Calu3 (cell line): Measurements from ENCODE around the gene HIBCH. TPM values are rescaled to one million over a fixed set of nuclear protein-coding genes. Genes with fewer than 3 reads are reported as not detected.

ENCODE experiments used
- BruUV-seq: library from RNA; stranded (reverse); fragments of 400-500 nt; replicated peaks from 2 replicates; lab custom pipeline; 2021; lab: Mats Ljungman, UMichigan
- CTCF ChIA-PET: fragments of 300-600 bp; sonication (Branson Sonifier 250); formaldehyde crosslinking; loops from one replicate; lab custom pipeline; 2022; ENCODE audit warnings: antibody characterized with exemption; lab: Charles Lee
- DNase-seq: peaks from one replicate; pipeline ENCODE4 v3.0.0; 2022
- H3K27ac Mint-ChIP-seq: one replicate; pipeline ENCODE4 v1.8.0; 2022; ENCODE audit warnings: mixed read lengths; ENCODE audit not compliant: unreplicated experiment
- H3K27me3 Mint-ChIP-seq: one replicate; pipeline ENCODE4 v1.8.0; 2022; ENCODE audit warnings: mixed read lengths; ENCODE audit not compliant: unreplicated experiment
- H3K36me3 Mint-ChIP-seq: one replicate; pipeline ENCODE4 v1.8.0; 2022; ENCODE audit warnings: mild to moderate bottlenecking, moderate library complexity, mixed read lengths; ENCODE audit not compliant: insufficient read depth, unreplicated experiment
- H3K4me1 Mint-ChIP-seq: one replicate; pipeline ENCODE4 v1.8.0; 2022; ENCODE audit warnings: mild to moderate bottlenecking, low read depth, mixed read lengths; ENCODE audit not compliant: unreplicated experiment
- H3K4me3 Mint-ChIP-seq: one replicate; pipeline ENCODE4 v1.8.0; 2022; ENCODE audit warnings: mild to moderate bottlenecking, low read depth, moderate library complexity, mixed read lengths; ENCODE audit not compliant: unreplicated experiment
- H3K9me3 Mint-ChIP-seq: one replicate; pipeline ENCODE4 v1.8.0; 2022; ENCODE audit warnings: low read depth, mixed read lengths; ENCODE audit not compliant: unreplicated experiment
- intact Hi-C: fragments of 100-400 bp; cut with micrococcal nuclease; formaldehyde crosslinking; loops from one replicate; pipeline ENCODE4 v1.10.0; 2022; ENCODE audit not compliant: unreplicated experiment
- total RNA-seq: library from RNA; stranded (reverse); gene quantifications from 2 replicates; pipeline ENCODE4 v1.2.3, GENCODE V29; 2022
- TF ChIP-seq, protein P1 (sequence below): fragments of 200-600 bp; IDR thresholded peaks from one replicate; pipeline ENCODE4 v1.8.0; 2022; ENCODE audit warnings: antibody characterized with exemption; ENCODE audit not compliant: unreplicated experiment

Gene HIBCH
- total RNA-seq, 1 experiment from 2014 or later = 44.6 TPM

DNA sequence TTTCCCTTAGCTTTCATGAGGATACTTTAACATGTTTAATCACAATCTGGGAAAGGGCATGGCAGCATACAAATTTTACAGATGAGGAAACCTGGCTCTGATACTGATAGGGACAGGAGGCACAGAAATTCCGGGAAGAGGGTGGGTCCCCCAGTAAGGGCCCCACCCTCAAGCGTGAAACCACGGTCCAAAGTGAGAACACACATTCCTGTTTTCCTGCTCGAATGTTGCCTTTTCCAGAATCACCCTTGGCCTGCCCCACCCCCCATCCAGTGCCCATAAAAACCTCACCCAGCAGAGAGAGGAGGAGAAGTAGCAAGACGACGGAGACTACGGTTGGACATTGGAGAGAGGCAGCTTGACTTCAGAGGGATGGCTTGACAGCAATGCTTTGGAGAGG, 98.2 kb downstream of the HIBCH start:
- CTCF ChIA-PET = no interaction called here
- TF ChIP-seq, protein P1, sequence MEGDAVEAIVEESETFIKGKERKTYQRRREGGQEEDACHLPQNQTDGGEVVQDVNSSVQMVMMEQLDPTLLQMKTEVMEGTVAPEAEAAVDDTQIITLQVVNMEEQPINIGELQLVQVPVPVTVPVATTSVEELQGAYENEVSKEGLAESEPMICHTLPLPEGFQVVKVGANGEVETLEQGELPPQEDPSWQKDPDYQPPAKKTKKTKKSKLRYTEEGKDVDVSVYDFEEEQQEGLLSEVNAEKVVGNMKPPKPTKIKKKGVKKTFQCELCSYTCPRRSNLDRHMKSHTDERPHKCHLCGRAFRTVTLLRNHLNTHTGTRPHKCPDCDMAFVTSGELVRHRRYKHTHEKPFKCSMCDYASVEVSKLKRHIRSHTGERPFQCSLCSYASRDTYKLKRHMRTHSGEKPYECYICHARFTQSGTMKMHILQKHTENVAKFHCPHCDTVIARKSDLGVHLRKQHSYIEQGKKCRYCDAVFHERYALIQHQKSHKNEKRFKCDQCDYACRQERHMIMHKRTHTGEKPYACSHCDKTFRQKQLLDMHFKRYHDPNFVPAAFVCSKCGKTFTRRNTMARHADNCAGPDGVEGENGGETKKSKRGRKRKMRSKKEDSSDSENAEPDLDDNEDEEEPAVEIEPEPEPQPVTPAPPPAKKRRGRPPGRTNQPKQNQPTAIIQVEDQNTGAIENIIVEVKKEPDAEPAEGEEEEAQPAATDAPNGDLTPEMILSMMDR = no peak
- Mint-ChIP-seq H3K9me3 (peaks cover 5% of the 10 kb centered on the region), H3K27ac (no peak overlapping the region), H3K4me1 (no peaks in the 10 kb centered on the region), H3K4me3 (no peak overlapping the region), H3K36me3 (no peaks in the 10 kb centered on the region), H3K27me3 (no peaks in the 10 kb centered on the region)
- intact Hi-C loops = no loop called here
- BruUV-seq = no TSS peak
- no peak for DNase-seq

DNA sequence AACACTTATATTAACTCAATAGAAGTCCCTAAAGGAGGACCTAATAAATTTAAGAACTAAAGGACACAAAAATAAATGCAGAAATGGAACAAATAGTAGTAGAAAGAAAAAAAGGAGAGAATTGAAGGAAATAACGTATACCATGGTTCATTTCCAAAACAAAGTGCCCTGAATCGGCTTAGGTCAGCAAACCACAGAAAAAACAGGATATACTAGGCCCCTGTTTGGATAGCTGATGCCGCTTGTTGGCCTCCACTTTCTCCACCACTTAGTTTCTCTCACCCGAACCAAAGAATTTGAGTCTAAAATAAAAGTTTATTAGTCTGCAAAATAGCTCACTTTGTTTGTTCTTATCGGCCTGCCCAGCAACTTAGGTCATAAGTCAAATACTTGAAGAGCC, 100.4 kb downstream of the HIBCH start:
- DNase-seq = no peak
- Mint-ChIP-seq H3K4me3 (no peak overlapping the region), H3K27me3 (no peaks in the 10 kb centered on the region), H3K9me3 (peaks cover 3% of the 10 kb centered on the region), H3K36me3 (no peaks in the 10 kb centered on the region), H3K27ac (no peak overlapping the region), H3K4me1 (no peaks in the 10 kb centered on the region)
- no TSS peak for BruUV-seq
- CTCF ChIA-PET = interaction anchor here (0.6 kb wide), 1 partner anchor 145 kb away, joined by 5 read pairs; no protein-coding TSS in a partner anchor
- TF ChIP-seq, protein P1 = no peak
- intact Hi-C loops = no loop called here

DNA sequence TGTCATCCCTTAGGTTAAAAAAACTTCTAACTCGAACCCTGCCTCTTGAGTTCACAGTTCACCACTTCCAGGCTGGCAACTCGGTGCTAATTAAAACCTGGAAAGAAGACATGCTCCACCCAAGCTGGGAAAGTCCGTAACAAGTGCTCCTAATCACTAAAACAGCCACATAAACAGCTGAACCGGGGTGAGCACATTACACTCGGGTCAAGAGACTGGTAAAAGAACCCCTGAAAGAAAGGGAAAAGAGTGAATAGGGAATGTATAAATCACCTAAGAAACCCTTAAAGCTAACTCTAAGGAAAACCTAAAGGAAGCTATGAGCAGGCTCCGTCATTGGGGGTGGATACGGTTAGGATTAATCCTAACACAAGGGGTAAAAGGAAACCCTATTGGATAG, 102.0 kb downstream of the HIBCH start:
- TF ChIP-seq, protein P1 = no peak
- no TSS peak for BruUV-seq
- H3K9me3 Mint-ChIP-seq = no peaks in the 10 kb centered on the region
- no peaks in the 10 kb centered on the region for H3K4me1 Mint-ChIP-seq
- no peak for DNase-seq
- H3K4me3 Mint-ChIP-seq = no peak overlapping the region
- H3K27me3 Mint-ChIP-seq = no peaks in the 10 kb centered on the region
- H3K36me3 Mint-ChIP-seq = no peaks in the 10 kb centered on the region
- no peak overlapping the region for H3K27ac Mint-ChIP-seq
- CTCF ChIA-PET = no interaction called here
- intact Hi-C loops = no loop called here

DNA sequence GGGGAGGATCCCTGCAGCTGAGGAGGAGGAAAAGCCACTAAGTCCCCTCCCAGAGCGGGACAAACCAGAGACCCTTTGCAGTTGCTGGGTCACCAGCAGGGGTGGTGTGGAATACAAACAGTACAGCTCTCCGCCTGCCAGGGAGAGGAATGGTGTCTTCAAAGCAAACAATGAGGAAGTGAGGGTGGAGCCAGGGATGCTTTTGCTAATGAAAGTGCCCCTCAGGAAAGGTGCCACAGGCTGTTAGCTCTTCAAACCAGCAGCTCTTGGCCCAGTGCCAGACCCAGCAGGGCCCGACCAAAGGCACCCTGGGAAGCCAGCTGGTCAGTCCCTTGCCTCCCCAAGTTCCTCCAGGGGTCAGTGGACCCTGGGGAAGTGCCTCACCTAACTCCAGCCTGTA, 102.8 kb downstream of the HIBCH start:
- no peak overlapping the region for H3K27ac Mint-ChIP-seq
- intact Hi-C loops = no loop called here
- no peak overlapping the region for H3K4me3 Mint-ChIP-seq
- no peaks in the 10 kb centered on the region for H3K4me1 Mint-ChIP-seq
- no TSS peak for BruUV-seq
- no peaks in the 10 kb centered on the region for H3K27me3 Mint-ChIP-seq
- TF ChIP-seq, protein P1 = no peak
- H3K9me3 Mint-ChIP-seq = no peaks in the 10 kb centered on the region
- CTCF ChIA-PET = no interaction called here
- no peaks in the 10 kb centered on the region for H3K36me3 Mint-ChIP-seq
- peak; percentile 25 for DNase-seq
